ENCODE measurements around the gene TMBIM4.

TMBIM4 gene

DNA sequence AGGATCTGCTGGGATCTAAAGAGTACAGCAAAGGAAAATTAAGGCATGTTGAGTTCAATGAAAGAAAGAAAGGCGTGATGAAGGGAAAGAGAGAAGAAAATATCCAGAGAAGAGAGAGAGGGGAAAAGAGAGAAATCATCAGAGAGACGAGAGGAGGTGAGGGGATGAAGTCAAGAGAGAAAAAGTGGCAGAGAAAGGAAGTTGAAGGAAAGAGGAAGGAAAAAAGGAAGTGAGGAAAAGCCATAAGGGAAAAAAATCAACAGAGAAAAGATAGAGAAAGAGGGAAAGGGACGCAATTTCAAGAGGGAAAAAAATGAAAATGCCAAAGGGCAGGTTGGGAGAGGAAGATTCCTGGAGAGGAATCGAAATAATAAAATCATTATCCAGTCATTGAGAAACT, 79.6 kb downstream of the TMBIM4 start:
- DNase-seq (ENCODE audit: low spot score), result no peak

DNA sequence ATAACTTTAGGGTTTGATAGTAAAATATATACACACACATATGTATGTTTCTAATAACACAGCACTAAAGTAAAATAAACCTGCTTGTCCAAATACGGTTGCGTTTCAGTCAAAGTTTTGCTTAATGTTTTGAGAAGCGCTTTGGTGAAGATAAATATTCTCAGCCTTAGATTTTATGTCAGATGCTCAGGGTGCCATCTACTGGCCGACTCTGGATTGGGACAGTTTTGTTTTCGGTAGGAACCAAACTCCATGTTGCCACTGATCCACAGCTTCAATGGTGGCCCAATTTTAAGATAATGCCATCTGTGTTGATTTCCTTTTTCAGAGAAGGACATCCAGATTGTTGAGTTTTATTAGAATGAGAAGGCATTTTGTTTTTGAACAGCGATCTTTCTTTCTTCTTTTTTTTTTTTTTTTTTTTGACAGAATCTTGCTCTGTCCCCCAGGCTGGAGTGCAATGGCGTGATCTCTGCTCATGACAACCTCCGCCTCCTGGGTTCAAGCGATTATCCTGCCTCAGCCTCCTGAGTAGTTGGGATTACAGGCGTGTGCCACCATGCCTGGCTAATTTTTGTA, 82.3 kb downstream of the TMBIM4 start:
- peak; percentile 25 for DNase-seq (ENCODE audit: low spot score)

DNA sequence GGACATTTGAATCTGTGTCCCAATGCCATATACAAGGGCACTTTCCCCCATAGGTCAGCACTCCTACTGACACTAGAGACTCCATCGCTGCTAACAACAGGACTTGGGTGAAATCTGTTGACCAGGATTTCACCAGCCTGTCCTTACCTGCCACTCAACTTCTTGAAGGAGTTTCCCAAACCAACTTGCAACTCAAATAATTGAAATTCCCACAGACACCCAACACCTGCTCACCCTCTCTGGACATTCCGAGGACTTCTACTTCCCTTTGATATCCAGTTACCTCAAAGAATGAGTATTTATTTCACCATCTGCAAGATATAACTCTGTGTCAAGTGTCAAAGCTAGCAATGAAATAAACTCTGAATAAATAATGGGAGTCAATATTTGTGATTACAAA, 83.8 kb downstream of the TMBIM4 start:
- DNase-seq (ENCODE audit: low spot score), result no peak
